ENCODE results near the gene PITPNM3. TPM values are rescaled to one million over a fixed set of nuclear protein-coding genes. Genes with fewer than 3 reads are reported as not detected.

The PITPNM3 gene
- total and polyA plus RNA-seq, 5 donors from 2014 or later: 0.12 to 0.20 TPM; not detected in 3

DNA sequence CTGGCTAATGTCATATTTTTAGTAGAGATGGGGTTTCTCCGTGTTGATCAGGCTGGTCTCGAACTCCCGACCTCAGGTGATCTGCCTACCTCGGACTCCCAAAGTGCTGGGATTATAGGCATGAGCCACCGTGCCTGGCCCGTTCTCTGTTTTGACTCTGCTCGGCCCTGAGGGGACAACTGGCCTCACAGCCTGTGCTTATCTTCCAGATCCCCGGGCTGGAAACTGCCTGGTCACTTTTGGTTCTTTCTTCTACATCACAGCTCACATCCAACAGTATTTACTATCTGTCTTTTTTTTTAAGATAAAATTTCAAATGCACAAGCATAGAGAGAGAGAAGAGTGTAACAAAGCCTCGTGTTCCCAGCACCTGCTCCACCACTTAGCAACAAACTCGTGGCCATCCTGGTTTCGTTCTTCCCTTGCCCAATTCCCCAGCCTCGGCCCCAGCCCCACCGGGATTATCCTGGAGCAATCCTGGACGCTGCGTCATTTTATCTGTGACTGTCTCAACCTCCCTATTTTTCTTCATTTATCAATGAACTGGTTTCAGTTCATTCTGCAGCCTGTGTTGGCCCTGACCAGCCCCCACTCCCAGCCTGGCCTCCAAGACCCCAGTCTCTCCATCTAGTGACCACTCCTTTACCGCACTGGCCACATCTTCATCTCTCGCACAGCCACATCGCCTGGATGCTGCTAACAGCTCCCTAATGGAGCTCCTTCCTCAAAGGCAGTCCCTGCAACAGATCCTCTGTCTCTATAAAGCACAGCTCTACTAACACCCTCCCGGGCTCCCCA lies 91.0 kb downstream of the PITPNM3 start:
- no peaks in the 10 kb centered on the region for H3K9me3 Mint-ChIP-seq
- H3K4me3 ChIP-seq (ENCODE audit: low read depth, low read length): no peak overlapping the region
- H3K27ac ChIP-seq (ENCODE audit: insufficient read depth, low read length, poor library complexity, severe bottlenecking): no peak overlapping the region
- H3K27ac Mint-ChIP-seq: peak overlapping the region; percentile 15 to 26 (median 22)
- H3K9me3 ChIP-seq (ENCODE audit: control insufficient read depth in 2 of 2, low read length in 2 of 2): no peaks in the 10 kb centered on the region
- H3K4me1 Mint-ChIP-seq: peaks cover 0 to 6% (median 0%) of the 10 kb centered on the region in 4 donors
- no peak overlapping the region for H3K4me3 Mint-ChIP-seq
- no peaks in the 10 kb centered on the region for H3K36me3 Mint-ChIP-seq
- H3K36me3 ChIP-seq (ENCODE audit: control insufficient read depth, insufficient read depth, low read length): no peaks in the 10 kb centered on the region
- ATAC-seq (ENCODE audit: low read depth in 2 of 2): no peak
- no peaks in the 10 kb centered on the region for H3K27me3 Mint-ChIP-seq
- no peaks in the 10 kb centered on the region for H3K27me3 ChIP-seq (ENCODE audit: control insufficient read depth, insufficient read depth, low read length)
- no peaks in the 10 kb centered on the region for H3K4me1 ChIP-seq (ENCODE audit: control insufficient read depth, insufficient read depth, low read length, poor library complexity, severe bottlenecking)
- no peak for DNase-seq

DNA sequence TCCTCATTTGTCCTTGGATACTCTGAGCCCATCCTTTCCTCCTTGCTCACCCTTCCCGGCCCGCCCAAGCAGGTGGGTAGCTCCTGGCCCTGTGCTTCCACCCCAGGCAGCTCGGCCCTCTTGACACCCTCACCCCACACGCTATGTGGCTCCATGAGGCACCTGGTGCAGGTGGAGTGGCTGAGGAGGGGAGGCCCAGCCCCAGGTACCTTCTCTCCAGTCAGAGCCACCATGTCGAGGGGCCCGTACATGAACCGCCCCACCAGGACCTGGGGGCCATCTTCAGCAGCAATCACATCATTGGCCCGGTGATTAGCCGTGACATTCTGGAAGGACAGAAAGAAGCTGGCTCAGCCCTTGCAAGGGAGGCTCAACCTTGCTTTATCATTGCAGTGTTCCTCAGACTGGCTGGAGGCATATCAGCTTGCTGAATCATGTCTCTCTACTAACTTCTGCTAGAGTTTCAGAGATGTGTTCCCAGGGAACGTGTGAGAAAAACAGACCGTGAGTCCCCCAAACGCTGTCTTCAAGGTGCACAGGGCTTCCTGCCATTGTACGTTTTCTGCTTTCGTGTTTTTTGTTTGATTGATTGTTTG lies 91.8 kb downstream of the PITPNM3 start:
- Histone ChIP-seq H3K27ac (ENCODE audit: insufficient read depth, low read length, poor library complexity, severe bottlenecking) (no peak overlapping the region), H3K36me3 (ENCODE audit: control insufficient read depth, insufficient read depth, low read length) (no peaks in the 10 kb centered on the region), H3K4me1 (ENCODE audit: control insufficient read depth, insufficient read depth, low read length, poor library complexity, severe bottlenecking) (no peaks in the 10 kb centered on the region), H3K27me3 (ENCODE audit: control insufficient read depth, insufficient read depth, low read length) (no peaks in the 10 kb centered on the region), H3K9me3 (ENCODE audit: control insufficient read depth in 2 of 2, low read length in 2 of 2) (no peaks in the 10 kb centered on the region), H3K4me3 (ENCODE audit: low read depth, low read length) (no peak overlapping the region)
- Mint-ChIP-seq H3K4me3 (no peak overlapping the region), H3K36me3 (no peaks in the 10 kb centered on the region), H3K27me3 (no peaks in the 10 kb centered on the region), H3K4me1 (peaks cover 0 to 6% (median 1%) of the 10 kb centered on the region in 4 donors), H3K27ac (peak overlapping the region in 1 of 3 donors; percentile 15), H3K9me3 (no peaks in the 10 kb centered on the region)
- ATAC-seq (ENCODE audit: low read depth in 2 of 2) (no peak), DNase-seq (no peak)

DNA sequence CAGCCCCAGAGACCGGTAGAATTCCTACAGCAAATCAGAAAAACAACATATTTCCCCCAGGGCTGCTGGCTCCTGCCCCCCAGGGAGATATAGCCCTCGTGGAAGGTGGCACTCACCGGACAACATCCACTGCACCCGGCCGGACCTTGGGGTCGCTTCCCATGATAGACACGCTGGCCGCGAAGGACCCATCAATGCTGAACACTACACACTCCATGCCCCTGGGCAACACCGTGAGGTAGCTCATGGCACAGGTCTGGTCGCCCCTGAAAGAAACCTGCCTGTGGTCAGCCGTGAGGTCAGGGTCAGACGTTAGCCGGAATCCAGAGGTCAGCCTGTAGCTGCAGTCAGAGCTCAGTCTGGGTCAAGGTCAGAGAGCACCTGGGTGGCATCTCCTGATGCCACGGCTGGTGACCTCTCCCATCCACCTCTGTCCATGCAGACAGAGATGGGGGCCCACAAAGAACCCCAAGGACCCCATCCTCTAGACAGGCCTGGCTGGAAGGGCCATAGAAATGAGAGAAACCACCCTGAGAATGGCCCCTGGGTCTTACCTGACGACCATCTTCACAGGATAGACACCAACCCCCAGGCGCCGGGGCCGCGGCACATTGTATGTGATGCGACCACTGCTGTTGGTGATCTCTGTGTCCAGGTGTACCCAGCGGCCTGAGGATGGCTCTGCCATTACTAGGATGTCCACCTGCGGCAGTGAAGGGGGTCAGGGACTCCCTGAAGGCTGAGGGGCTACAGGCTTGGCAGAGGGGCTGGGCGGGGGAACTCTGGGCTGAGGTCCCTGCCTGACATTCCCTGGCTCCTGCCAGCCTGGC lies 92.5 kb downstream of the PITPNM3 start:
- Histone ChIP-seq H3K27ac (ENCODE audit: insufficient read depth, low read length, poor library complexity, severe bottlenecking) (no peak overlapping the region), H3K4me1 (ENCODE audit: control insufficient read depth, insufficient read depth, low read length, poor library complexity, severe bottlenecking) (no peaks in the 10 kb centered on the region), H3K4me3 (ENCODE audit: low read depth, low read length) (no peak overlapping the region), H3K27me3 (ENCODE audit: control insufficient read depth, insufficient read depth, low read length) (no peaks in the 10 kb centered on the region), H3K9me3 (ENCODE audit: control insufficient read depth in 2 of 2, low read length in 2 of 2) (no peaks in the 10 kb centered on the region), H3K36me3 (ENCODE audit: control insufficient read depth, insufficient read depth, low read length) (no peaks in the 10 kb centered on the region)
- Mint-ChIP-seq H3K27ac (no peak overlapping the region), H3K4me3 (no peak overlapping the region), H3K36me3 (no peaks in the 10 kb centered on the region), H3K4me1 (peaks cover 0 to 6% (median 1%) of the 10 kb centered on the region in 4 donors), H3K9me3 (no peaks in the 10 kb centered on the region), H3K27me3 (no peaks in the 10 kb centered on the region)
- no peak for ATAC-seq (ENCODE audit: low read depth in 2 of 2)
- no peak for DNase-seq

DNA sequence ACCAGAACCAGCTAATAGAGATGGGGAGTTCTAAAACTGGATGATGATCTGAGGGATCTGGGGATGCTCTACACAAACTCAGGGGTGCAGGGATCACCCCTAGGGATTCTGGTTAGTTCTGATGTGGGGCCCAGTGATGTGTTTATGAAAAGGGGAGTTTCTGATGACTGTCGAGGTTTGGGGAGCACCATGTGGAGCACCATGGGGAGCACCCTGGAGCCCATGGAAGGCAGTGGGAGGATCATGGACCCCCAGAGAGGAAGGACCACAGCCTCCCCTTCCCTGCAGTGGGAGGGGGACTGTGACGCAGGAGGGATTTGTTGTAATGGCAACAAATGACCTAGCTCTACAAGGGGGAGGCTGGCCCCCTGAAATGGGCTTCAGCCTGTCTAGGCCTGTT lies 93.7 kb downstream of the PITPNM3 start:
- no peaks in the 10 kb centered on the region for H3K4me1 ChIP-seq (ENCODE audit: control insufficient read depth, insufficient read depth, low read length, poor library complexity, severe bottlenecking)

DNA sequence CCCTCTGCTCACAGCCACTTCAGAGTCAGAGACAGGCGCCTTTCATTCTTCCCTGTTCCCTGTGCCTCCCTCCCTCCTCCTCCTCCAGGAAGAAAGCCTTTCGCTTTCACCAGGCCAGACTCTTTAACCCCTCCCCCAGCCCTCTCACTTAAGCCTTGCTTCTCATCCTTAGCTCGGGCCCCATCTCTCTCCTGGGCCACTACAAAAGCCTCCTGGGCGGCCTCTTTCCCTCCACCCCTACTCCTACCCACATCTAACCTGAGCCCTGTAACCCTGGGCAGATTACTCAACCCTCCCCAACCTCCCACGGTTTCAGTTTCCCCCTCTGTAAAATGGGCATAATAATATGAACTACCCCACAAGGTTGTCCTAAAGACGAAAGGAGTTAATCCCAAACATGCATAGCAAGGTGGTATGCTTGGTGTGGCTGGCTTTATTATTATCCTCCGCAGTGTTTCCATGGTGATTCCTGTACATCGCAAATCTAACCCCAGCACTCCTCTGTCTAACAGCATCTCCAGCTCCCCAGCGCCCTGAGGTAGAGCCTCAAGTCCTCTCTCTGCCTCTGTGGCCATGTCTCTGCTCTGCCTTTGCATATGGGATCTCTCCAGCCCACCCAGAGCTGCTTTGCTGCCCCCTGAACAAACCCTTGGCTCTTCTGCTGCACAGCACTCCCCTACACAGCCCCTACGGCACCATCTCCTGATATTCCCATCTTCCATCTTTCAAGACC lies 94.4 kb downstream of the PITPNM3 start:
- Histone ChIP-seq H3K27ac (ENCODE audit: insufficient read depth, low read length, poor library complexity, severe bottlenecking) (no peak overlapping the region), H3K36me3 (ENCODE audit: control insufficient read depth, insufficient read depth, low read length) (no peaks in the 10 kb centered on the region), H3K27me3 (ENCODE audit: control insufficient read depth, insufficient read depth, low read length) (no peaks in the 10 kb centered on the region), H3K9me3 (ENCODE audit: control insufficient read depth in 2 of 2, low read length in 2 of 2) (no peaks in the 10 kb centered on the region), H3K4me1 (ENCODE audit: control insufficient read depth, insufficient read depth, low read length, poor library complexity, severe bottlenecking) (no peaks in the 10 kb centered on the region), H3K4me3 (ENCODE audit: low read depth, low read length) (no peak overlapping the region)
- DNase-seq (no peak), ATAC-seq (ENCODE audit: low read depth in 2 of 2) (no peak)
- Mint-ChIP-seq H3K27ac (peak overlapping the region in 2 of 3 donors; percentile 54 to 75), H3K36me3 (no peaks in the 10 kb centered on the region), H3K27me3 (no peaks in the 10 kb centered on the region), H3K4me3 (no peak overlapping the region), H3K4me1 (peaks cover 0 to 6% (median 1%) of the 10 kb centered on the region in 4 donors), H3K9me3 (no peaks in the 10 kb centered on the region)

More for the DNA sequence above, 93.7 kb downstream of the PITPNM3 start:
- Mint-ChIP-seq H3K9me3 (no peaks in the 10 kb centered on the region), H3K36me3 (no peaks in the 10 kb centered on the region), H3K4me1 (peaks cover 0 to 6% (median 1%) of the 10 kb centered on the region in 4 donors), H3K27me3 (no peaks in the 10 kb centered on the region), H3K4me3 (no peak overlapping the region), H3K27ac (peak overlapping the region in 1 of 3 donors; percentile 75)
- no peak overlapping the region for H3K4me3 ChIP-seq (ENCODE audit: low read depth, low read length)
- H3K27ac ChIP-seq (ENCODE audit: insufficient read depth, low read length, poor library complexity, severe bottlenecking): no peak overlapping the region
- no peaks in the 10 kb centered on the region for H3K9me3 ChIP-seq (ENCODE audit: control insufficient read depth in 2 of 2, low read length in 2 of 2)
- no peaks in the 10 kb centered on the region for H3K36me3 ChIP-seq (ENCODE audit: control insufficient read depth, insufficient read depth, low read length)
- DNase-seq (no peak), ATAC-seq (ENCODE audit: low read depth in 2 of 2) (no peak)
- H3K27me3 ChIP-seq (ENCODE audit: control insufficient read depth, insufficient read depth, low read length): no peaks in the 10 kb centered on the region

DNA sequence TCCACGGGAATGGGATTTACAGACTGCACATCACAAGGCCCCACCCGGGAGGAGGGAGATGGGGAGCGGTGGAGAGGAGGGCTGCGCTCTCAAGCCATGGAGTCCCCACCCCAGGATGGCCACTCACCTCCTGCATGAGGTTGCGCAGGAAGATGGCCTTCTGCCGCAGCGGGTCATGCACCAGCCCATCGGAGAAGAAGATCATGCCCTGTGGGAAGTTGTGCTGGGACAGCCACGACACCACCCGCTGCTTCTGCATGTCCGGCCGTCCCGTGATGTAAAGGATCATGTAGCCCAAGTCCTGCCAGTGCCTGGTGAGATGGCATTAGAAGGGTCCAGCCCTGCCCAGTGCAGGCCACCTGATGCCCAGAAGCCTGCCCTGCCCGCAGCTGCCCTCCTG lies 95.1 kb downstream of the PITPNM3 start:
- H3K9me3 Mint-ChIP-seq: peaks cover 0 to 1% (median 0%) of the 10 kb centered on the region in 7 donors
- peaks cover 0 to 12% (median 1%) of the 10 kb centered on the region in 4 donors for H3K4me1 Mint-ChIP-seq
- H3K27ac Mint-ChIP-seq: no peak overlapping the region
- Histone ChIP-seq H3K9me3 (ENCODE audit: control insufficient read depth in 2 of 2, low read length in 2 of 2) (no peaks in the 10 kb centered on the region), H3K36me3 (ENCODE audit: control insufficient read depth, insufficient read depth, low read length) (no peaks in the 10 kb centered on the region), H3K4me3 (ENCODE audit: low read depth, low read length) (no peak overlapping the region), H3K4me1 (ENCODE audit: control insufficient read depth, insufficient read depth, low read length, poor library complexity, severe bottlenecking) (no peaks in the 10 kb centered on the region), H3K27me3 (ENCODE audit: control insufficient read depth, insufficient read depth, low read length) (no peaks in the 10 kb centered on the region), H3K27ac (ENCODE audit: insufficient read depth, low read length, poor library complexity, severe bottlenecking) (no peak overlapping the region)
- ATAC-seq (ENCODE audit: low read depth in 2 of 2) (no peak), DNase-seq (no peak)
- H3K36me3 Mint-ChIP-seq: no peaks in the 10 kb centered on the region
- no peaks in the 10 kb centered on the region for H3K27me3 Mint-ChIP-seq
- H3K4me3 Mint-ChIP-seq: no peak overlapping the region

DNA sequence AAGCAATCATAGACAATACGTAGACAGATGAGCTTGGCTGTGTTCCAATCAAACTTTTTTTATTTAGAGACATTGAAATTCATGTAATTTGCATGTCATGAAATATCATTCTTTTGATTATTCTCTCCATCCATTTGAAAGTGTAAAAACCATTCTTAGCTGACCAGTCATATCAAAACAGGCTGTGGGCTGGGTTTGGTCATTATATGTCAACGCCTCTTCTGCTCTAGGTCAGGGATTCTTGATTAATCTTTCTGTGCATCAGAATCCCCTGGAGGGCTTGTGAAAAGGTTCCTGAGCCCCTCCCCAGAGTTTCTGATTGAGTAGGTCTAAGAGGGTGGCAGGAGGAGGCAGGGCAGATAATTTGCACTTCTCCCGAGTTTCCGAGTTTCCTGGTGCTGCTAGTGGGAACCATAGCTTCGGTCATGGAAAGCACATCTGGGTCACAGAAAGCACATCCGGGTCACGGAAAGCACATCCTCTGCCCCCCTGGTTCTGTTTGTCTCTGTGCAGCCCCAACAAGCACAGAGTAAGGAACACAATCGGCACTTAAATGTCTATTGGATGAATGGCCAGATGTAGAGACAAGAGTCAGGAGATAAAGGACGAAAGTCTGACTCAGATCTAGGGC lies 95.7 kb downstream of the PITPNM3 start:
- Histone ChIP-seq H3K36me3 (ENCODE audit: control insufficient read depth, insufficient read depth, low read length) (no peaks in the 10 kb centered on the region), H3K4me3 (ENCODE audit: low read depth, low read length) (no peak overlapping the region), H3K27ac (ENCODE audit: insufficient read depth, low read length, poor library complexity, severe bottlenecking) (no peak overlapping the region), H3K9me3 (ENCODE audit: control insufficient read depth in 2 of 2, low read length in 2 of 2) (no peaks in the 10 kb centered on the region), H3K27me3 (ENCODE audit: control insufficient read depth, insufficient read depth, low read length) (no peaks in the 10 kb centered on the region), H3K4me1 (ENCODE audit: control insufficient read depth, insufficient read depth, low read length, poor library complexity, severe bottlenecking) (no peaks in the 10 kb centered on the region)
- Mint-ChIP-seq H3K4me3 (no peak overlapping the region), H3K9me3 (peaks cover 0 to 1% (median 0%) of the 10 kb centered on the region in 7 donors), H3K36me3 (no peaks in the 10 kb centered on the region), H3K4me1 (peaks cover 0 to 15% (median 1%) of the 10 kb centered on the region in 4 donors), H3K27ac (no peak overlapping the region), H3K27me3 (no peaks in the 10 kb centered on the region)
- no peak for DNase-seq
- ATAC-seq (ENCODE audit: low read depth in 2 of 2): no peak

Data from CD4-positive, CD25-positive, alpha-beta regulatory T cell (primary cell).